Adipocyte (in vitro differentiated cells): ENCODE measurements around the gene KMT2E.
"Not testable (repeated sequence)": the region's sequence is repeated elsewhere in the genome, so short reads cannot be mapped to it uniquely, and the experiment has no call there.

Experiments
- DNase-seq: peaks from one replicate; pipeline ENCODE4 v3.0.0-alpha.2; 2015; ENCODE audit warnings: low read depth
- H3K27me3 ChIP-seq: replicated peaks from 2 replicates; pipeline ENCODE4 v1.7.0; 2013; ENCODE audit warnings: mild to moderate bottlenecking, low read length, moderate library complexity; ENCODE audit not compliant: control insufficient read depth, insufficient read depth
- H3K36me3 ChIP-seq: 2 replicates; pipeline ENCODE4 v1.7.0; 2013; ENCODE audit warnings: low read length, mild to moderate bottlenecking, moderate library complexity; ENCODE audit not compliant: control insufficient read depth, insufficient read depth, severe bottlenecking
- H3K4me1 ChIP-seq: 2 replicates; pipeline ENCODE4 v1.7.0; 2013; ENCODE audit warnings: mild to moderate bottlenecking, low read length, moderate library complexity; ENCODE audit not compliant: control insufficient read depth, insufficient read depth
- H3K4me3 ChIP-seq: 2 replicates; pipeline ENCODE4 v1.7.0; 2013; ENCODE audit warnings: mild to moderate bottlenecking, low read length, moderate library complexity
- H3K9ac ChIP-seq: 2 replicates; pipeline ENCODE4 v1.7.0; 2013; ENCODE audit warnings: mild to moderate bottlenecking, low read length, moderate library complexity
- H3K9me3 ChIP-seq: 2 replicates; pipeline ENCODE4 v1.7.0; 2013; ENCODE audit warnings: mild to moderate bottlenecking, low read length, moderate library complexity; ENCODE audit not compliant: control insufficient read depth

KMT2E gene

DNA sequence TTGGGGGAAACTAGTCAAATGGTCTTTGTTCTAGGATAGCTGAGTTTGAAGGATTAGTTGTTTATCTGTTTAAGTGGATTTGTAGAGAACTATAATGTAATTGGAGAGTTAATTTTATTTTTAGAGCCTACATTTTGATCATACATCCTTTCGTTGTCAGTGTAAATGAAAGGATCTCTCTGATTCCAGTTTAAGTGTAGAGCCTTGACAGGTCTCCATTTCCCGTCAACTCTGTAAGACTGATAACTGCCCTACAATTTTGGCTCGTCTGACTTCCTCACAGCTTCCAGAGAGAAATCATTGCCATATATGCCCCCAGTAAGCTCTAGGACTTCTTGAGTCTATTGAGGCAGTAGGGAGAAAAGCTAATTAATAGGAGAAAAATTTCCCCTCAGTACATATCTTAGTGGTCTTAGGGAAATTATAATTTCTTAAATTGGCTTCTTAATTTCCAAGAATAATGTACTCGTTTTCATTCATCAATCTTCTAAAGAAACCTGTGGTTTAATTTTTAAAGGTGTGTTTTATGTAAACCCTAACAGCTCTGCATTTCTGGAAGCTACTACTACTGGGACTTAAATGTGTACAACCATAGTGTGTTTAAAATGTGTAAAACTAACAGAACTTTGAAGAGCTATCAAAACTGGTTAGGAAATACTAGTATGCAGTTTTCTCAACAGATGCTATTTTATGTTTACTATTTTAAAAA is 3.8 kb downstream of the KMT2E start:
- H3K9ac ChIP-seq = peak overlapping the region; percentile 100
- H3K4me1 ChIP-seq = peaks cover 61% of the 10 kb centered on the region
- H3K9me3 ChIP-seq = no peaks in the 10 kb centered on the region
- H3K27me3 ChIP-seq = no peaks in the 10 kb centered on the region
- DNase-seq = no peak
- H3K36me3 ChIP-seq = no peaks in the 10 kb centered on the region
- peak overlapping the region; percentile 98 for H3K4me3 ChIP-seq

DNA sequence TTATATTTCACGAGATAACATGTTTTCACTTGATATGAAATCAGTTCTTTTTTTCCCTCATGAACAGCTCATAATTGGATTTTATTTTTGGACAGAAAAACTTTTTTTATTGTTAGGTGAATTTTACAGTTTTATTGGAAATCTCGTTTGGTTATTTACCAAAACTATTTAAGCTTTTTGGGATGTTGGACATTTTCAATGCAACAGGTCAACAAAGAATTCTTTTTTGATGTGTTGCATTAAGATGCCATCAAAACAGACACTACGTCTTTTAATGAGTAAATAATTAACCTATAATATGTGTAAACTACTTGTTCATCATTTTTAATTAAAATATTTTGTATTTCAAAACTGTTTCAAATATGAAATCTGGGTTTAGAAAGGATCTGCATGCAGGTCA is 5.3 kb downstream of the KMT2E start:
- H3K4me3 ChIP-seq = no peak overlapping the region
- no peaks in the 10 kb centered on the region for H3K9me3 ChIP-seq
- H3K36me3 ChIP-seq = no peaks in the 10 kb centered on the region
- peaks cover 63% of the 10 kb centered on the region for H3K4me1 ChIP-seq
- DNase-seq = no peak
- H3K9ac ChIP-seq = no peak overlapping the region
- H3K27me3 ChIP-seq = no peaks in the 10 kb centered on the region

DNA sequence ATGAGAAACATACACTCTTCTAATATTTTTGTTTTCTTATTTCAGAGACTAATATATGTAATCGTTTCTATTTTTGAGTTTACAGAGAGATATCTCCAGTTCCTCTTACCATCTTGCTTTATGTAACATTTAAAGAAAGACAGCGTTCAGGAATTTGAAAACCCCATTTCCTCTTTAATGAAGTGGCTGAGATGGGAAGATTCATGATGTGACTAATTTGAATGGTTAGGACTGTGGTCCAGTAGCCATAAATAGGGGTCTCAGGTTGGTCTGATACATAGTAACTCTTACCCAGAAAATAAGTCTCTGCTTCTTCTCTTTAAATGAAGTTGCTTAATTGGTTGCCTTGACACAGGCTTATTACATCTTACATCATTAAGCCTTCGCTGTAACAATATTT is 6.9 kb downstream of the KMT2E start:
- no peak overlapping the region for H3K9ac ChIP-seq
- no peaks in the 10 kb centered on the region for H3K27me3 ChIP-seq
- no peak for DNase-seq
- no peaks in the 10 kb centered on the region for H3K9me3 ChIP-seq
- H3K4me3 ChIP-seq = no peak overlapping the region
- peaks cover 73% of the 10 kb centered on the region for H3K4me1 ChIP-seq
- H3K36me3 ChIP-seq = no peaks in the 10 kb centered on the region

DNA sequence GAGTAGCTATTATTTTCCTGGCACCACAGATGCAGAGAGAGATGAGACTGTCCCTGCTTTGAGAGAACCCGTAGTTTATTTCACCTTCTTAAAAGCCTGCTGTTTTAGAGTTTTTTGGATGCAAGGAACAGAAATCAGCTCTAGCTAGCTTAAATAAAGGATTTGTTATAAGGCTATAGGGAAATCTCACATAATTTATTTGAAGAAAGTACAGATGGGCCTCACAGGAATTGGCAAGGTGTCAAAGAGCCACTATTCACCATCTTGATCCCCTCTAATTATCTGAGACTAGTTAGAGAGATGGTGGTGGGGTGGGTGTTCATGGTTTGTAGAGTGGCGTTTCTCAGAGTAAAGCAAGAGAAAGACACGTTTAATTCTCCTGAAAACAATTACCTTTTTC is 7.3 kb downstream of the KMT2E start:
- Histone ChIP-seq H3K4me3 (no peak overlapping the region), H3K9me3 (no peaks in the 10 kb centered on the region), H3K4me1 (peaks cover 70% of the 10 kb centered on the region), H3K9ac (no peak overlapping the region), H3K27me3 (no peaks in the 10 kb centered on the region), H3K36me3 (no peaks in the 10 kb centered on the region)
- no peak for DNase-seq

DNA sequence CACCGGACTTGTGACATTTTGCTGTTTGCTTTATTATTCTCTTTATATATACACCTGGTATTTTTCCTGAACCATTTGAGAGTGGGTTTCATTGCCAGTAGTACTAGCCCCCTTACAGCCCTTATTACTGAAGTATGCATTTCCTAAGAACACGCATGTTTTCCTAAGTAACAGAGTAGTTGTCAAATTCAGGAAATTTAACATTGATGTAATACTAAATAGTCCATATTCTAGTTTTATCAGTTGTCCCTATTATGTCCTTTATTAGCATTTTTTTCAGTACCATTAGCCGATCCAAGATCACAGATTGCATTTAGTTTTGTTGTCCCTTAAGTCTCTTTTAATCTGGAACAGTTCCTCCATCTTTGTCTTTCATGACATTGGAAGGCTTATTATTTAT is 8.0 kb downstream of the KMT2E start:
- peaks cover 65% of the 10 kb centered on the region for H3K4me1 ChIP-seq
- no peak overlapping the region for H3K4me3 ChIP-seq
- H3K36me3 ChIP-seq = no peaks in the 10 kb centered on the region
- DNase-seq = no peak
- no peaks in the 10 kb centered on the region for H3K27me3 ChIP-seq
- no peak overlapping the region for H3K9ac ChIP-seq
- H3K9me3 ChIP-seq = no peaks in the 10 kb centered on the region

DNA sequence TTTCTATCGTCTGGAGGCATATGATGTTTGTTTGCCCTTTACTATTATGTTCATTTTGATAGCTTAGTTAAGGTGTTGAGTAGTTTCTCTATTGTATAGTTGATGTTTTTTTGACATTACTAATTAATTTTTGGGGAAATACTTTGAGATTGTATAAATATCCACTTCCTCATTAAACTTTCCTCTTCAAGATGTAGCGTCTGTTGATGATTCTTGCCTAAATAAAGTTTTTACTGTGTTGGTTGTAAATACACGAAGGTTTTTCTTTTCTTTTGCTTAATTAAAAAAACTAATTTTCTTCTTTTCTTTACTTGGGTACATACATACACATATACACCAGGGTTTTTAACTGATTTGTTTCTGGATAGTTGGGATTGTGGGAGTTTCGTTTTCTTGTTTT is 8.5 kb downstream of the KMT2E start:
- no peak overlapping the region for H3K4me3 ChIP-seq
- no peaks in the 10 kb centered on the region for H3K36me3 ChIP-seq
- DNase-seq = no peak
- no peak overlapping the region for H3K9ac ChIP-seq
- H3K4me1 ChIP-seq = peaks cover 60% of the 10 kb centered on the region
- H3K9me3 ChIP-seq = no peaks in the 10 kb centered on the region
- no peaks in the 10 kb centered on the region for H3K27me3 ChIP-seq

DNA sequence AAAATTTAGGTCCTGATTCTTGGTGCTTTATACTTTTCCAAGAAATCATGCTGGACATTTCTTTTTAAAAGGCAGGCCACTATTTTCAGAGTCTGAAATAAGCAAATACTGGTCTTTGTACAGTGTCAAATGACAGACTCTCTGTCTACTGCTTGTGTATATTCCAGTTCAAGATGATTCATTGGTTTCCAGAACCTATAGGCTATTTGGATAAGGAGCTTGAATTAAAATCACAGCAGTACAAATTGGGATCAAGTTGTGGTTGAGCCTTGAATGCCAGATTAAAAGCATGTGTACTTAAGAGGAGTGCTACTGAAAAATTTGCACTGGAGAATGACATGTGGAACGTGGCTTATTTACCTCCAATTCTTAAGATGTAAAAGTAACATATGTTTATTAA is 10.7 kb downstream of the KMT2E start:
- Histone ChIP-seq H3K27me3 (no peaks in the 10 kb centered on the region), H3K4me3 (no peak overlapping the region), H3K9me3 (no peaks in the 10 kb centered on the region), H3K36me3 (no peaks in the 10 kb centered on the region), H3K4me1 (peaks cover 38% of the 10 kb centered on the region), H3K9ac (no peak overlapping the region)
- DNase-seq = peak; percentile 60

DNA sequence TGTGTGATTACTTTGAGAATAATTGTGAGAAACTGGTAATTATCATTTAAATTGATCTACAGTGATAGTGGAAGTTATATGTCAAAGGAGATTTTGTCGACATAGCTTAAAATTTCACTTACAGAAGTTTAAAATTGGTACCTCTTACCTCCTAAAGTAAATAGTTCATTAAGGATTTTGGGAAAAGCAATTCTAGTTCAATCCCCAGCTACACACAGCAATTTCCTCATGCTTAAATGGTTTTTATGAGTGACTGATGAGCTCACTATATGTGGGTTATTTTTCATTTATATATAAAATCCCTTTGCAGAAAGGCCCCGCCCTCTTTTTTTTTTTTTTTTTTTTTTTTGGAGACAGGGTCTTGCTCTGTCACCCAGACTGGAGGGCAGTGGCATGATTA is 12.7 kb downstream of the KMT2E start:
- Histone ChIP-seq H3K9me3 (no peaks in the 10 kb centered on the region), H3K4me3 (no peak overlapping the region), H3K27me3 (no peaks in the 10 kb centered on the region), H3K36me3 (no peaks in the 10 kb centered on the region), H3K4me1 (peaks cover 27% of the 10 kb centered on the region), H3K9ac (no peak overlapping the region)
- DNase-seq = no peak

DNA sequence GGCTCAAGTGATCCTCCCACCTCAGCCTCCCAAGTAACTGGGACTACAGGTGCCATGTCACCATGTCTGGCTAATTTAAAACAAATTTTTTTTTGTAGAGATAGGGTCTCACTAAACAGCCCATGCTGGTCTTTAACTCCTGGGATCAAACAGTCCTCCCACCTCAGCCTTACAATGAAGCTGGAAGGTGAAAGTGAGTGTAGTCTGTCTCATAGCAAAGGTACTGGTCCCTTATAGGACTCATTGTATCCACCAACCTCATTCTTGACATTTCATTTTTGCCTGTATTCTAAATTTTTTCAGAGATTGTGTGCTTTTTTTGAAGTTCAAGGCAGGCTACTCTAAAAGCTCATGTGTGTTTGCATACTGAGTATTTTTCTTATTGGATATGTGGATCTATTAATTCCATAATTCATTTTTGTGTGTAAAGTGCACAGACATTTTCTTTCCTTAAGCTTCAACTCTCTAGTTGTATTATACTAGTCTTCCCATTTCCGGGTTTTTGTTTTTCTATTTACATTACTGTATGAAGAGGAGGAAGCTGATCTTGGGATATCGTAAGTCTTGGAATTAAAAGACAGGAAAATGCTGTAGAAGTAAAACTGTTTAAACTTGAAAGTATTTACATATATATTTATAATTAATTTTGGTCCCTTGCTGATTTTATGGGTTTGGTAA is 13.3 kb downstream of the KMT2E start:
- Histone ChIP-seq H3K27me3 (no peaks in the 10 kb centered on the region), H3K4me1 (peaks cover 22% of the 10 kb centered on the region), H3K9me3 (no peaks in the 10 kb centered on the region), H3K9ac (no peak overlapping the region), H3K36me3 (no peaks in the 10 kb centered on the region), H3K4me3 (no peak overlapping the region)
- DNase-seq = no peak

DNA sequence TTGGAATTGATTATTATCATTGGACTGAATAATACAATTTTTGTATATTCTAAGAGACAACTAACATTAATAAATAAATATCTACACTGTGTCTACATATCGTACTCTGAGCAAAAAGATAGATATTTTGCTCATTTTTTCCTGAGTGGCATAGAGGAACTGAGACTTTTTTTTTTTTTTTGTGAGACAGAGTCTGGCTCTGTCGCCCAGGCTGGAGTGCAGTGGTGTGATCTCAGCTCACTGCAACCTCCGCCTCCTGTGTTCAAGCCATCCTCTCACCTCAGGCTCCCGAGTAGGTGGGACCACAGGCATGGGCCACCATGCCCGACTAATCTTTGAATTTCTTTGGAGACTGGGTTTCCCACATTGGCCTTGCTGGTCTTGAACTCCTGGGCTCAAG is 14.0 kb downstream of the KMT2E start:
- Histone ChIP-seq H3K9me3 (no peaks in the 10 kb centered on the region), H3K4me3 (no peak overlapping the region), H3K9ac (no peak overlapping the region), H3K4me1 (peaks cover 18% of the 10 kb centered on the region), H3K27me3 (no peaks in the 10 kb centered on the region), H3K36me3 (no peaks in the 10 kb centered on the region)
- DNase-seq = no peak

DNA sequence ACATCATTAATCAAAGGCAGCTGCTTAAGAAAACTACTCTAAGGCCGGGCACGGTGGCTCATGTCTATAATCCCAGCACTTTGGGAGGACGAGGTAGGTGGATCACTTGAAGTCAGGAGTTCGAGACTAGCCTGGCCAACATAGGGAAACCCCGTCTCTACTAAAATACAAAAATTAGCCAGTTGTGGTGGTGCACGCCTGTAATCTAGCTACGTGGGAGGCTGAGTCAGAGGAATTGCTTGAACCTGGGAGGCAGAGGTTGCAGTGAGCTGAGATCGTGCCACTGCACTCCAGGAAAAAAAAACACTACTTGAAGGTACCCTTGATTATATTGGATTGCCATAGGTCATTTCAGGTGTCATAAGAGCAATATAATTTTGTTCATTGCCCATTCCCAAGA is 14.9 kb downstream of the KMT2E start:
- not testable (repeated sequence) for DNase-seq, H3K9ac ChIP-seq, H3K9me3 ChIP-seq, H3K36me3 ChIP-seq, H3K27me3 ChIP-seq, H3K4me3 ChIP-seq
- H3K4me1 ChIP-seq = peaks cover 18% of the 10 kb centered on the region

DNA sequence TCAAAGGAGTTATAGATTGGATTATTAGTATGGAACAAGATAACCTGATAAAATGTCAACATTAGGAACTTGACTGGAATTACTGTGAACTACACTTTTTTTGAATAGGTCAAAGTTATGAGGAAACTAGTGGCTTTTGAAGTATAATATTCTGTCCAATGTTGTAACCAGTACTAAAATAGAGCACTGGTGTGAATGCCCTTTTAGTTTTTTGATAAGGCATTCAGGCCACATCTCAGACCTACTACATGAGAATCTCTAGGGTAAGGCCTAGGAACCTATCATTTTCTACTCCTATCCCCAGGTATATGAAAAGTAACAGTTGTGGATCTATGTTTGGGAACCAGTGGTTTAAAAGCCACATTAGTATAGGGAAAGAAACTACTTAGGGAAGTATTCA is 16.4 kb downstream of the KMT2E start:
- Histone ChIP-seq H3K27me3 (no peaks in the 10 kb centered on the region), H3K36me3 (no peaks in the 10 kb centered on the region), H3K9me3 (no peaks in the 10 kb centered on the region), H3K4me1 (peaks cover 9% of the 10 kb centered on the region), H3K9ac (no peak overlapping the region), H3K4me3 (no peak overlapping the region)
- no peak for DNase-seq
